Fibroblast of pulmonary artery (primary cell): ENCODE results near the gene WFDC2.

ENCODE experiments used
- DNase-seq: peaks from one replicate; pipeline ENCODE4 v3.0.0-alpha.2; 2010; ENCODE audit warnings: low read depth
- H3K4me3 ChIP-seq: replicated peaks from 2 replicates; pipeline ENCODE4 v1.5.1; 2011; ENCODE audit warnings: low read depth, mild to moderate bottlenecking, control low read depth, low read length, moderate library complexity
- CTCF ChIP-seq: IDR thresholded peaks from 2 replicates; pipeline ENCODE4 v1.5.1; 2011; ENCODE audit warnings: mild to moderate bottlenecking, control low read depth, low read length, inconsistent platforms; ENCODE audit errors: missing control alignments

Gene WFDC2

GRCh38 chr20:45507011-45507820 lies 37.7 kb downstream of the WFDC2 start:
- no peak overlapping the region for H3K4me3 ChIP-seq
- no peak for TF ChIP-seq CTCF
- DNase-seq: peak; percentile 1

GRCh38 chr20:45508068-45508886 lies 38.7 kb downstream of the WFDC2 start:
- TF ChIP-seq CTCF: no peak
- H3K4me3 ChIP-seq: no peak overlapping the region
- DNase-seq: no peak

- TF ChIP-seq CTCF: no peak
- no peak for DNase-seq
Observed at GRCh38 chr20:45509091-45509490, 39.5 kb downstream of the WFDC2 start.

GRCh38 chr20:45510242-45510862 lies 40.8 kb downstream of the WFDC2 start:
- H3K4me3 ChIP-seq: no peak overlapping the region
- DNase-seq: peak; percentile 25
- no peak for TF ChIP-seq CTCF

More at GRCh38 chr20:45509091-45509490, 39.5 kb downstream of the WFDC2 start:
- H3K4me3 ChIP-seq: no peak overlapping the region

GRCh38 chr20:45515147-45515913 lies 45.8 kb downstream of the WFDC2 start, which contains the start of gene SPINT3:
SPINT3 (minus strand) TSS chr20:45515622; CDS start chr20:45515608, 14 bp downstream.
- DNase-seq: no peak
- no peak within 1 kb of the TSS for H3K4me3 ChIP-seq
- no peak for TF ChIP-seq CTCF

- TF ChIP-seq CTCF: no peak
- H3K4me3 ChIP-seq: no peak overlapping the region
- no peak for DNase-seq
Observed at GRCh38 chr20:45518282-45518681, 48.7 kb downstream of the WFDC2 start.
